ENCODE results near the gene P2RY2.

DNA sequence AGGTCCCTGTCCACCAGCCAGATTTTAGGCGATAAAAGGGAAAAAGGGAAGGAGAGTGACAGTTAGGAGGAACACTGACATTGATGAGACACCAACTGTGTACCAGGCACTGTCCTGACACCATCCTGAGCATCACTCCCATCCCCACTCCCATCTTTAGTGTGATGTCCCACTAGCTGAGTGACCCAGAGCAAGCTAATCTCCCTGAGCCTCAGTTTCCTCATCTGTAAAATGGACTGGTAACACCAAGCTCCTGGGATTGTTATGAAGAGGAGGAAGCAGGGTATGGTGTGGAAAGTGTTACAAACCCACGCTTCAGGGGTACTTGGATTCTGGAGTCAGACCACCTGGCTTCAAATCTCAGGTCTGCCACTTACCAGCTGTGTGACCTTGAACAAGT, 45.6 kb downstream of the P2RY2 start:
- no peak for TF ChIP-seq CTCF (IDR thresholded peaks at IDR 0.05 in 2 of 3, conservative IDR thresholded peaks at IDR 0.05 in 1 of 3; ENCODE audit: control insufficient read depth in 2 of 3, extremely low read depth in 1 of 3, insufficient read depth in 1 of 3, low read depth in 3 of 3, low read length in 3 of 3)
- TF ChIP-seq, protein P1, sequence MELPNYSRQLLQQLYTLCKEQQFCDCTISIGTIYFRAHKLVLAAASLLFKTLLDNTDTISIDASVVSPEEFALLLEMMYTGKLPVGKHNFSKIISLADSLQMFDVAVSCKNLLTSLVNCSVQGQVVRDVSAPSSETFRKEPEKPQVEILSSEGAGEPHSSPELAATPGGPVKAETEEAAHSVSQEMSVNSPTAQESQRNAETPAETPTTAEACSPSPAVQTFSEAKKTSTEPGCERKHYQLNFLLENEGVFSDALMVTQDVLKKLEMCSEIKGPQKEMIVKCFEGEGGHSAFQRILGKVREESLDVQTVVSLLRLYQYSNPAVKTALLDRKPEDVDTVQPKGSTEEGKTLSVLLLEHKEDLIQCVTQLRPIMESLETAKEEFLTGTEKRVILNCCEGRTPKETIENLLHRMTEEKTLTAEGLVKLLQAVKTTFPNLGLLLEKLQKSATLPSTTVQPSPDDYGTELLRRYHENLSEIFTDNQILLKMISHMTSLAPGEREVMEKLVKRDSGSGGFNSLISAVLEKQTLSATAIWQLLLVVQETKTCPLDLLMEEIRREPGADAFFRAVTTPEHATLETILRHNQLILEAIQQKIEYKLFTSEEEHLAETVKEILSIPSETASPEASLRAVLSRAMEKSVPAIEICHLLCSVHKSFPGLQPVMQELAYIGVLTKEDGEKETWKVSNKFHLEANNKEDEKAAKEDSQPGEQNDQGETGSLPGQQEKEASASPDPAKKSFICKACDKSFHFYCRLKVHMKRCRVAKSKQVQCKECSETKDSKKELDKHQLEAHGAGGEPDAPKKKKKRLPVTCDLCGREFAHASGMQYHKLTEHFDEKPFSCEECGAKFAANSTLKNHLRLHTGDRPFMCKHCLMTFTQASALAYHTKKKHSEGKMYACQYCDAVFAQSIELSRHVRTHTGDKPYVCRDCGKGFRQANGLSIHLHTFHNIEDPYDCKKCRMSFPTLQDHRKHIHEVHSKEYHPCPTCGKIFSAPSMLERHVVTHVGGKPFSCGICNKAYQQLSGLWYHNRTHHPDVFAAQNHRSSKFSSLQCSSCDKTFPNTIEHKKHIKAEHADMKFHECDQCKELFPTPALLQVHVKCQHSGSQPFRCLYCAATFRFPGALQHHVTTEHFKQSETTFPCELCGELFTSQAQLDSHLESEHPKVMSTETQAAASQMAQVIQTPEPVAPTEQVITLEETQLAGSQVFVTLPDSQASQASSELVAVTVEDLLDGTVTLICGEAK (IDR thresholded peaks at IDR 0.05; ENCODE audit: borderline replicate concordance) = no peak
- no peak for TF ChIP-seq ETV6 (conservative IDR thresholded peaks at IDR 0.05 in 1 of 2, IDR thresholded peaks at IDR 0.05 in 1 of 2; ENCODE audit: borderline replicate concordance in 1 of 2, low read depth in 1 of 2)
- TF ChIP-seq SIN3A (IDR thresholded peaks at IDR 0.05; ENCODE audit: low read depth, low read length) = no peak
- no peak for TF ChIP-seq EP300 (IDR thresholded peaks at IDR 0.05; ENCODE audit: borderline replicate concordance in 1 of 2, control insufficient read depth in 1 of 2, low read depth in 2 of 2, low read length in 2 of 2)
- no peak for TF ChIP-seq NR2C2 (IDR thresholded peaks at IDR 0.05; ENCODE audit: borderline replicate concordance, control insufficient read depth, insufficient read length, low read depth)
- TF ChIP-seq REST (IDR thresholded peaks at IDR 0.05; ENCODE audit: low read depth, low read length) = no peak
- TF ChIP-seq NR2F1 (conservative IDR thresholded peaks at IDR 0.05) = no peak
- TF ChIP-seq CBFB (IDR thresholded peaks at IDR 0.05; ENCODE audit: low read depth) = no peak
- TF ChIP-seq ZNF217 (IDR thresholded peaks at IDR 0.05) = no peak

Data from GM12878 (cell line).